Measurements from ENCODE around the gene KIRREL3.
"Not testable (repeated sequence)": the region's sequence is repeated elsewhere in the genome, so short reads cannot be mapped to it uniquely, and the experiment has no call there.

KIRREL3 gene

GRCh38 chr11:126959700-126960099 is 40.9 kb downstream of the KIRREL3 start:
- TF ChIP-seq CTCF (conservative IDR thresholded peaks at IDR 0.05) (no peak), ZFX (IDR thresholded peaks at IDR 0.05) (no peak)
- no peak overlapping the region for H3K27ac ChIP-seq

DNA sequence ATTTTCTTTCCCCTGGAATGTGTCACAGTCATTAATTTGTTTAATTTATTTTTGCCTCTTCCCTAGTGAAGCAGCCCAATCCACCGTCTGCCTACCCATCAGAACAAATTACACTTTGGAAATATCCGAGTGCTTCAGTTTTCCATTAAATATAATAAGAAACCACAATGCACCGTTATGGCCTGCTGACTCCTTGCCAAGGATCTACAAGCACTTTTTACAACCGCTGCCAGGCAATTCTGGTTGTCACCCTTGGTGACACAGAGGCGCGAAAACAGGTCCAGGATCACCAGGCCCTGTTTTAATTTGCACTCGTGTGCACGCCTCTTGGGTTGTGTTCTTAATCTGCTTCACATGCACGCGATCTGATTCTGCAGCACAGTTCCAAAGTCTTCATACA is 43.9 kb downstream of the KIRREL3 start:
- TF ChIP-seq ZFX (IDR thresholded peaks at IDR 0.05) (no peak), CTCF (conservative IDR thresholded peaks at IDR 0.05) (no peak)
- no peak overlapping the region for H3K27ac ChIP-seq

DNA sequence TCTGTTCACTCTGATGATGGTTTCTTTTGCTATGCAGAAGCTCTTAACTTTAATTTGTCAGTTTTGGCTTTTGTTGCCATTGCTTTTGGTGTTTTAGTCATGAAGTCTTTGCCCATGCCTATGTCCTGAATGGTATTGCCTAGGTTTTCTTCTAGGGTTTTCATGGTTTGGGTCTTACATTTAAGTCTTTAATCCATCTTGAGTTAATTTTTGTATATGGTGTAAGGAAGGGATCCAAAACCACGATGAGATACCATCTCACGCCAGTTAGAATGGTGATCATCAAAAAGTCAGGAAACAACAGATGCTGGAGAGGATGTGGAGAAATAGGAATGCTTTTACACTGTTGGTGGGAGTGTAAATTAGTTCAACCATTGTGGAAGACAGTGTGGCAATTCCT is 48.0 kb downstream of the KIRREL3 start:
- not testable (repeated sequence) for H3K27ac ChIP-seq

DNA sequence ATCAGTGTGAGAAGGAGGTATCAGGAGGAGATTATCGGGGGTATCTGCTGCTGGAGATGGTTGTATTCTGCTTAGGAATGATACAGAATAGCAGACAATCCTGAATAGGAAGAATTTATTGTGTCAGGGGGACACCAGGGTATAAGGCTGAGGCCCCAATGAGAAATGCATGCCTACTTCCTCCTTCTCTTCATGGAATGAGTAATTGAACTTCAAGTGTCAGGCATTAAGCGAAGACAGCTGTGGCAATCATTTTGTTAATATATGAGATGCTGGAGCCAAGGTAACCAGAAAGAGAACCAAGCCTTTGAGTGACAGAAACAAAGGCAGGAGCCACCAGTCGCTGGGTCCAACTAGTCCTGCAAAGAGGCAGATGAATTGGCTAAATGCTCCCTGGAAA is 49.1 kb downstream of the KIRREL3 start:
- H3K27ac ChIP-seq, result no peak overlapping the region
- TF ChIP-seq CTCF (conservative IDR thresholded peaks at IDR 0.05) (no peak), ZFX (IDR thresholded peaks at IDR 0.05) (no peak)

DNA sequence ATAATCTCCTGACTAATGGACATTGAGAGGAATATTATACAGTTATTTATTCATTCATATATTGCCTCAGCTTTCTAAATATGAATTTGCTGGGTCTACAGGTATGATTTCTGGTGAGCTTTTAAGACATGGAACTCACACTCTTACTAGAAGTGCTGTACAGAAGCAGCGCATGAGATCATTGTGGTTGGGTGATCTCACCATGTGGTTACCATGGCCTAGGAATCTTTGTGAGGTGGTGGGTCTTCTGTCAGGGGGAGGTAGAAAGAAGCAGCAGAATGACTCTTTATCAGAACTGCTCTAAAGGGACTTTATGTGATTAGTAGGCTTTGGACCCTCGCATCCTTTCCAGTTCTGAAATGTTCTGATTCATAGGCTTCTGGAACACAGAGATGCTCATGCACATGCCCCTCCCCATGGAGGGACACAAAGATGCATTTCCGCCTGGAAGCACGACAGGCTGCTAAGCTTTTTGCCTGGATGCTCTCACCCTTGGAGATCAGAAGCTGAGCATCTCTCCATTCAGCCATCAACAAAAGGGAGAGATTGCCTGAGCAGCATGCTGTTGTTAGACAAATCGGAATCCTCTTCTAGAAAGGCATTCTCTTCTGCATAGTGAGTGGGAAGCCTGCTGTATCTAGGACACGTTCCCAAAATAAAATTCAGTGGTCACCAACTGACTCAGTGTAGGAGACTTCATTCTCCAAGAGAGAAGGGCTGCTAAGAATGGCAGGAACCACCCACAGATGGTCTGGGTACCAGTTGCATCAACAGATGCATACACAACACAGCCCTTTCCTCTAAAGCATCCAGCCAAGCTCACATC is 51.3 kb downstream of the KIRREL3 start:
- no peak overlapping the region for H3K27ac ChIP-seq

DNA sequence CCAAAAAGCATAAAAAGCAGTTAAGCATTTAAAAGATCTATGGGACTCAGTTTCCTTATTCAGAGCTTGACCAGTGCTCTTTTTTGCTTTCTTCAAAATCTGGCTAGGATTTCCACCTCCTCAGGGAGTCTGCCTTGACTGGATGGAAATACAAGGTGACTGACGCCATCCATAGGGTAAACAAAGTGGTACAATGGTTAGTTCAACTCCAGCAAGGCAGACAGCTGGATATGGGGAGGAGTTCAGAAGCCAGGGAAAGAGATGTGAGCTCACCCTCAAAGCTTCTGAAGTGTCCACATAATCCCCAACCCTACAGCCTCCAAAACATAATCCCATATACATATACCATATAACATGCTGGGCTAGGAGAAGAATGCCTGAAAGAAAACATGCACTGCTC is 52.0 kb downstream of the KIRREL3 start:
- TF ChIP-seq ZFX (IDR thresholded peaks at IDR 0.05), result no peak
- TF ChIP-seq CTCF (conservative IDR thresholded peaks at IDR 0.05), result no peak
- no peak overlapping the region for H3K27ac ChIP-seq

More for the DNA sequence above, 51.3 kb downstream of the KIRREL3 start:
- TF ChIP-seq ZFX (IDR thresholded peaks at IDR 0.05) (no peak), CTCF (conservative IDR thresholded peaks at IDR 0.05) (no peak)

- TF ChIP-seq ZFX (IDR thresholded peaks at IDR 0.05), result no peak
- TF ChIP-seq CTCF (conservative IDR thresholded peaks at IDR 0.05), result no peak
- H3K27ac ChIP-seq, result no peak overlapping the region
Measured at GRCh38 chr11:126945319-126945718, 55.3 kb downstream of the KIRREL3 start.

GRCh38 chr11:126943316-126943715 is 57.3 kb downstream of the KIRREL3 start:
- TF ChIP-seq ZFX (IDR thresholded peaks at IDR 0.05), result no peak
- no peak for TF ChIP-seq CTCF (conservative IDR thresholded peaks at IDR 0.05)
- peak overlapping the region; percentile 8; the same call in 1 of the 2 replicates for H3K27ac ChIP-seq
